Right cardiac atrium (tissue), 5 donors: ENCODE results near the gene AOX1. TPM values are rescaled to one million over a fixed set of nuclear protein-coding genes. Genes with fewer than 3 reads are reported as not detected.

Source experiments
- ATAC-seq, 2 donors: fragments of 200-7000 bp; cut with Tn5 transposase; one replicate each; pipeline versions ENCODE4 v1.8.0 to v1.9.1; 2020; ENCODE audit warnings: moderate library complexity in 2 of 2, mild to moderate bottlenecking in 1 of 2
- DNase-seq, 3 donors: peaks; one replicate each; pipeline ENCODE4 v3.0.0-alpha.2; 2020
- H3K27ac ChIP-seq: one replicate; pipeline ENCODE4 v1.5.1; 2013; ENCODE audit warnings: mild to moderate bottlenecking, low read length, control low read depth, moderate library complexity
- H3K27me3 ChIP-seq: one replicate; pipeline ENCODE4 v1.6.1; 2013; ENCODE audit not compliant: control insufficient read depth, insufficient read depth
- H3K4me1 ChIP-seq: one replicate; pipeline ENCODE4 v1.6.1; 2013; ENCODE audit warnings: low read length; ENCODE audit not compliant: control insufficient read depth, insufficient read depth
- H3K4me3 ChIP-seq: one replicate; pipeline ENCODE4 v1.5.1; 2013; ENCODE audit warnings: low read length, control low read depth
- H3K9me3 ChIP-seq: one replicate; pipeline ENCODE4 v1.6.1; 2013; ENCODE audit warnings: low read length; ENCODE audit not compliant: control insufficient read depth
- WGBS: extraction: QIAGEN DNeasy Blood & Tissue Kit; methylation state at CpG from one replicate; pipeline ENCODE4 v1.1.7; 2013; 5-methylcytosine and 5-hydroxymethylcytosine counted together
- intact Hi-C, 4 donors: fragments of 100-400 bp; cut with DNase I; formaldehyde crosslinking; loops; one replicate each; pipeline versions ENCODE4 v1.11.0 to v1.14.0; 2022 to 2023
- polyA plus RNA-seq: library from polyadenylated mRNA; stranded (reverse); fragments of 200-250 nt; gene quantifications from one replicate; pipeline ENCODE4 v1.2.3, GENCODE V29; 2013
- total RNA-seq, 4 donors: library from RNA; stranded (reverse); fragmentation: NEBNext Ultra II Directional; extraction: Animal tissue kit (Norgen Biotek cat#: 25700); gene quantifications; one replicate each; pipeline ENCODE4 v1.2.1, GENCODE V29; 2021
- donor health status: healthy with polysubstance abuse.
- donor health status: DM: no; HTN: yes; CAD: no.
- donor health status: DM: no; HTN: no; CAD: no.
- donor health status: DM: no; HTN: yes; CAD: no; lungs with severe emphysema.
- donor health status: DM: yes; HTN: yes; CAD: no.

The AOX1 gene
- total and polyA plus RNA-seq, 5 donors = 7.2 to 36.0 (median 17.3) TPM

GRCh38 chr2:200616656-200617055 is 30.8 kb downstream of the AOX1 start:
- no peak overlapping the region for H3K4me3 ChIP-seq
- no peaks in the 10 kb centered on the region for H3K27me3 ChIP-seq
- DNase-seq (no peak), ATAC-seq (no peak)
- H3K27ac ChIP-seq = no peak overlapping the region
- no peaks in the 10 kb centered on the region for H3K4me1 ChIP-seq
- 73% methylated on average over 4 of the region's 4 CpGs for WGBS
- no peaks in the 10 kb centered on the region for H3K9me3 ChIP-seq
- intact Hi-C loops = loop anchor here in 1 of 4 donors (5.0 kb wide), 1 partner anchor 86 kb away; no protein-coding TSS in a partner anchor

GRCh38 chr2:200617156-200618053 is 31.6 kb downstream of the AOX1 start:
- 46% methylated on average over 6 of the region's 6 CpGs for WGBS

GRCh38 chr2:200618054-200618419 is 32.2 kb downstream of the AOX1 start:
- Histone ChIP-seq H3K4me3 (no peak overlapping the region), H3K9me3 (no peaks in the 10 kb centered on the region), H3K27me3 (no peaks in the 10 kb centered on the region), H3K27ac (no peak overlapping the region), H3K4me1 (no peaks in the 10 kb centered on the region)
- ATAC-seq (no peak), DNase-seq (no peak)
- intact Hi-C loops = loop anchor here in 1 of 4 donors (5.0 kb wide), 1 partner anchor 84 kb away; no protein-coding TSS in a partner anchor
- 52% methylated on average over 3 of the region's 3 CpGs for WGBS

More at GRCh38 chr2:200617156-200618053, 31.6 kb downstream of the AOX1 start:
- Histone ChIP-seq H3K9me3 (no peaks in the 10 kb centered on the region), H3K27me3 (no peaks in the 10 kb centered on the region), H3K4me1 (no peaks in the 10 kb centered on the region), H3K27ac (no peak overlapping the region), H3K4me3 (no peak overlapping the region)
- DNase-seq (no peak), ATAC-seq (no peak)
- intact Hi-C loops = loop anchor here in 1 of 4 donors (5.0 kb wide), 1 partner anchor 85 kb away; no protein-coding TSS in a partner anchor

GRCh38 chr2:200618590-200619021 is 32.8 kb downstream of the AOX1 start:
- no peak overlapping the region for H3K4me3 ChIP-seq
- 28% methylated on average over 3 of the region's 3 CpGs for WGBS
- intact Hi-C loops = loop anchor here in 1 of 4 donors (5.0 kb wide), 1 partner anchor 84 kb away; no protein-coding TSS in a partner anchor

GRCh38 chr2:200619279-200619678 is 33.5 kb downstream of the AOX1 start:
- intact Hi-C loops = loop anchor here in 1 of 4 donors (5.0 kb wide), 1 partner anchor 83 kb away; no protein-coding TSS in a partner anchor
- H3K9me3 ChIP-seq = no peaks in the 10 kb centered on the region
- no peak overlapping the region for H3K4me3 ChIP-seq
- no peaks in the 10 kb centered on the region for H3K4me1 ChIP-seq
- ATAC-seq (no peak), DNase-seq (no peak)
- WGBS = 49% methylated on average over 2 of the region's 2 CpGs
- no peaks in the 10 kb centered on the region for H3K27me3 ChIP-seq
- no peak overlapping the region for H3K27ac ChIP-seq

More at GRCh38 chr2:200618590-200619021, 32.8 kb downstream of the AOX1 start:
- Histone ChIP-seq H3K4me1 (no peaks in the 10 kb centered on the region), H3K27ac (no peak overlapping the region), H3K9me3 (no peaks in the 10 kb centered on the region), H3K27me3 (no peaks in the 10 kb centered on the region)
- ATAC-seq (peak; percentile 65 to 71), DNase-seq (no peak)

- Histone ChIP-seq H3K27ac (no peak overlapping the region), H3K9me3 (no peaks in the 10 kb centered on the region), H3K4me1 (no peaks in the 10 kb centered on the region), H3K4me3 (no peak overlapping the region), H3K27me3 (no peaks in the 10 kb centered on the region)
- 83% methylated on average over 7 of the region's 7 CpGs for WGBS
- ATAC-seq (no peak), DNase-seq (no peak)
- intact Hi-C loops = no loop called here
Observed at GRCh38 chr2:200620606-200621390, 35.0 kb downstream of the AOX1 start.

GRCh38 chr2:200622106-200622505 is 36.3 kb downstream of the AOX1 start:
- no peak overlapping the region for H3K4me3 ChIP-seq
- intact Hi-C loops = no loop called here
- H3K4me1 ChIP-seq = no peaks in the 10 kb centered on the region
- DNase-seq (no peak), ATAC-seq (no peak)
- H3K27ac ChIP-seq = no peak overlapping the region
- no peaks in the 10 kb centered on the region for H3K9me3 ChIP-seq
- no peaks in the 10 kb centered on the region for H3K27me3 ChIP-seq
- 81% methylated on average over 1 of the region's 1 CpG for WGBS

- H3K9me3 ChIP-seq = no peaks in the 10 kb centered on the region
- no peak for ATAC-seq
- H3K4me3 ChIP-seq = no peak overlapping the region
- intact Hi-C loops = no loop called here
- DNase-seq = no peak
- H3K4me1 ChIP-seq = no peaks in the 10 kb centered on the region
- H3K27me3 ChIP-seq = no peaks in the 10 kb centered on the region
- 83% methylated on average over 2 of the region's 2 CpGs for WGBS
- H3K27ac ChIP-seq = no peak overlapping the region
Observed at GRCh38 chr2:200624026-200624425, 38.2 kb downstream of the AOX1 start.

GRCh38 chr2:200624658-200625057 is 38.8 kb downstream of the AOX1 start:
- no peak for DNase-seq
- no peak for ATAC-seq
- no peaks in the 10 kb centered on the region for H3K4me1 ChIP-seq
- H3K27ac ChIP-seq = no peak overlapping the region
- intact Hi-C loops = no loop called here
- H3K27me3 ChIP-seq = no peaks in the 10 kb centered on the region
- no peak overlapping the region for H3K4me3 ChIP-seq
- WGBS = 92% methylated on average over 3 of the region's 3 CpGs
- no peaks in the 10 kb centered on the region for H3K9me3 ChIP-seq

GRCh38 chr2:200625282-200625681 is 39.5 kb downstream of the AOX1 start:
- no peak for ATAC-seq
- H3K9me3 ChIP-seq = no peaks in the 10 kb centered on the region
- WGBS = 65% methylated on average over 2 of the region's 2 CpGs
- no peak overlapping the region for H3K27ac ChIP-seq
- H3K4me1 ChIP-seq = no peaks in the 10 kb centered on the region
- intact Hi-C loops = no loop called here
- no peak overlapping the region for H3K4me3 ChIP-seq
- H3K27me3 ChIP-seq = no peaks in the 10 kb centered on the region
- no peak for DNase-seq

GRCh38 chr2:200625958-200626363 is 40.1 kb downstream of the AOX1 start:
- DNase-seq (no peak), ATAC-seq (no peak)
- no peaks in the 10 kb centered on the region for H3K27me3 ChIP-seq
- 69% methylated on average over 2 of the region's 2 CpGs for WGBS
- intact Hi-C loops = no loop called here
- no peaks in the 10 kb centered on the region for H3K4me1 ChIP-seq
- no peak overlapping the region for H3K27ac ChIP-seq
- H3K4me3 ChIP-seq = no peak overlapping the region
- H3K9me3 ChIP-seq = no peaks in the 10 kb centered on the region
